ENCODE data around the gene POU2F2.

GRCh38 chr19:42054205-42054604 lies 78.0 kb downstream of the POU2F2 start:
- TF ChIP-seq CTCF (IDR thresholded peaks at IDR 0.05; ENCODE audit: insufficient read depth, low read length, poor library complexity, severe bottlenecking) = no peak
- no peak for TF ChIP-seq EZH2phosphoT487 (conservative IDR thresholded peaks at IDR 0.05; ENCODE audit: low read length)
